HTERT RPE-1 (cell line): ENCODE data around the gene CACNA2D1.
"Not testable (repeated sequence)": the region's sequence is repeated elsewhere in the genome, so short reads cannot be mapped to it uniquely, and the experiment has no call there.

Source experiments
- in situ Hi-C: fragments of 300-500 bp; cut with MboI; formaldehyde crosslinking; loops from 4 replicates; pipeline ENCODE4 v1.14.3; 2020; ENCODE audit warnings: low sequenced_read_pairs

The CACNA2D1 gene

DNA sequence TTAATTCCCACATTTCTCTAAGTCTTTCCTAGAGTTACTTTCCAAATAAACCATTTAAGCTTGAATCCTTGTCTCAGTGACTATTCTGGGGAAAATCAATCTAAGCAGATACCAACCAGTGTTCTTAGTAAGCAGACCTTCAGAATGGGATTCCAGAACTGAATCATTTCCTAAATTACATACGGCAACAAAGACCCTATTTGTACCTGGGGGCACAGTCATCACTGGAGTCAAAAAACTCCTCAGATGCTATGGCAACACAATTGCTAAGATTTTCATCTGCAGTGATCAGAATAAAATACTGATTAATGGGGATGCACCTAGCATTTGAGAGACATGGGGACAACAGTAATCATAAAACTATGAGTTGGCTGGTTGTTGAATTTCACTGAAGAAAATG, 389.0 kb downstream of the CACNA2D1 start:
- in situ Hi-C loops = no loop called here

GRCh38 chr7:82053453-82054032, 390.0 kb downstream of the CACNA2D1 start:
- in situ Hi-C loops = no loop called here

GRCh38 chr7:82051601-82052000, 392.0 kb downstream of the CACNA2D1 start:
- in situ Hi-C loops = no loop called here

GRCh38 chr7:82050792-82051191, 392.8 kb downstream of the CACNA2D1 start:
- in situ Hi-C loops = no loop called here

- in situ Hi-C loops = no loop called here
Observed at GRCh38 chr7:82049891-82050533, 393.6 kb downstream of the CACNA2D1 start.

- in situ Hi-C loops = no loop called here
Observed at GRCh38 chr7:82049442-82049841, 394.1 kb downstream of the CACNA2D1 start.

GRCh38 chr7:82044497-82045080, 399.0 kb downstream of the CACNA2D1 start:
- in situ Hi-C loops = no loop called here

- in situ Hi-C loops = no loop called here
Observed at GRCh38 chr7:82039621-82040020, 404.0 kb downstream of the CACNA2D1 start.

- in situ Hi-C loops = no loop called here
Observed at GRCh38 chr7:82036146-82036886, 407.3 kb downstream of the CACNA2D1 start.

- in situ Hi-C loops = no loop called here
Observed at GRCh38 chr7:82035456-82035855, 408.1 kb downstream of the CACNA2D1 start.

DNA sequence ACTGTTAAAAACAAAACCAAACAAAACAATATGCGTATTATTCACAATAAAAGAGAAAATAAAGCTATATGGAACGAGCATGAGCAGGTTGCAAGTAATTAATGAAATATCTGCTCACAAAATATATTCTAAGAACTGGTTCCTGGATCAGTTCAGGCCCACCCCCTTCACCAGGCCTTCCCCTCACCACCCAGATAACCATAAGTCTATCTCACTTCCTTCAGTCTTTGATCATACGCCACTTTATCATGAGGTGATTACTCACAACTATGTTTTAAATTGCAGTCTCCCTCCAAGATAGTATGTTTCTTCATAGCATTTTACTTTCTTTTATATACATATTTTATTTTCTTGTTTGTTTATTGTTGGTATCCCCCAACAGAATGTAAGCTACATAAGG, 410.7 kb downstream of the CACNA2D1 start:
- in situ Hi-C loops = no loop called here

GRCh38 chr7:82029236-82029913, 414.2 kb downstream of the CACNA2D1 start:
- in situ Hi-C loops = no loop called here

- in situ Hi-C loops = no loop called here
Observed at GRCh38 chr7:82028097-82028496, 415.5 kb downstream of the CACNA2D1 start.

- in situ Hi-C loops = no loop called here
Observed at GRCh38 chr7:82021713-82022112, 421.9 kb downstream of the CACNA2D1 start.

DNA sequence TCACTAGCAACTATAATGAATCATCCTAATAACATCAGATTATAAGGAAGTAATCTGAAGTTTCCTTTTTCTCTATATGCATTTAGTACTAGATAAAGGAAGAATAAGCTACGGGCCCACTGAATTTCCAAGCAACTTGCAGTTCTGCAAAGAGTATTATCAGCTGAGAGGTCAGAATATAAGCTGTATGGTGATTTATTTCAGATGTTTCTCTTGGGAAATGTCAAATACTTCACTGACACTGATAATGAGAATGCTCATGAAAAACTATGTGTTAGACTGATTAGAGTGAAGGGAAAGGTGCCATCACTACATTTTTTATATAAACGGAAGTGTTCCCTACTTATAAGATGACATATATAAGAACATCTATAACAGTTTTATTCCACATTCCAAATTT, 422.5 kb downstream of the CACNA2D1 start:
- in situ Hi-C loops = no loop called here

GRCh38 chr7:82019551-82020475, 423.8 kb downstream of the CACNA2D1 start:
- in situ Hi-C loops = no loop called here

- in situ Hi-C loops = no loop called here
Observed at GRCh38 chr7:82018226-82018625, 425.4 kb downstream of the CACNA2D1 start.

DNA sequence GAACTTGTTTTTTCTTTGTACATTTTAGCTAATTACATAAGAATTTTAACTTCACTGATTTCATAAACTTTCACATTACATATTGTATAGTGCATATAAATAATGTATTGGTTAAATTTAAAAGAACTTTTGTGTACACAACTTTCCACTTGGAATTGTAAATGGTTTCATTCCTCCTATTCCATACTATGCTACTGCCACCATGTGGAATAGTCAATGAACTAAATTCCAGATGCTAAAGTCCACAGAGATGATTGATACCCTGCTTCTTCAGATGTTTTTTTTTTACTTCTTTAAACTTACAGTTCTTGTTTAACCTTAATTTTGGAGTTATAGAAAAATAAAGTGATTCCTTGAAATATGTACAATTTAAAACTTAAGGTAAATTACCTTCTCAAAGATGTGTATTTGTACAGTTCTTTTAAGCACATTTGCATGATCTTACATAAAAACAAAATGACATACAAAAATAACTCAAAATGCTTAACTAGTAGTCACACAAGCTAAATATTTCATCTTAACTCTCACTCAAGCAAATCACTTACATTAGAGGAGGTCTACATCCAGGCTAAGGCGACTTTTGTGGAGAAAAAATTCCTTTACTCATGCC, 426.1 kb downstream of the CACNA2D1 start:
- in situ Hi-C loops = no loop called here

- in situ Hi-C loops = no loop called here
Observed at GRCh38 chr7:82015751-82016150, 427.8 kb downstream of the CACNA2D1 start.

GRCh38 chr7:82014574-82014973, 429.0 kb downstream of the CACNA2D1 start:
- in situ Hi-C loops = not testable (repeated sequence)
